GM18873 (cell line): ENCODE results near the gene RSPO3.

Experiments
- ATAC-seq: cut with Tn5 transposase; IDR thresholded peaks from one replicate; pipeline ENCODE4 v1.9.1; 2021; ENCODE audit warnings: mild to moderate bottlenecking, moderate library complexity, moderate number of reproducible peaks; ENCODE audit not compliant: unreplicated experiment, low FRiP score

RSPO3 gene

DNA sequence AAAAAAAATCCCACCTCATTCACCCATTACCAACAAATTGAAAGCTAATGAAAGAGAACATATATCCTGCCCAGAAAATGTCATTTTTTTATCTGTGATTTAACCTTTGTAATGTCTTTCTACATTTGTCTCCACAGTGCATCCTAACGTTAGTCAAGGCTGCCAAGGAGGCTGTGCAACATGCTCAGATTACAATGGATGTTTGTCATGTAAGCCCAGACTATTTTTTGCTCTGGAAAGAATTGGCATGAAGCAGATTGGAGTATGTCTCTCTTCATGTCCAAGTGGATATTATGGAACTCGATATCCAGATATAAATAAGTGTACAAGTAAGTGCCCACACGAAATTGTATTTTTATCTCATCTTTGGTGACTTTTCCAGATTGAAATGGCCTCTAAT is 30.0 kb downstream of the RSPO3 start:
- no peak for ATAC-seq

DNA sequence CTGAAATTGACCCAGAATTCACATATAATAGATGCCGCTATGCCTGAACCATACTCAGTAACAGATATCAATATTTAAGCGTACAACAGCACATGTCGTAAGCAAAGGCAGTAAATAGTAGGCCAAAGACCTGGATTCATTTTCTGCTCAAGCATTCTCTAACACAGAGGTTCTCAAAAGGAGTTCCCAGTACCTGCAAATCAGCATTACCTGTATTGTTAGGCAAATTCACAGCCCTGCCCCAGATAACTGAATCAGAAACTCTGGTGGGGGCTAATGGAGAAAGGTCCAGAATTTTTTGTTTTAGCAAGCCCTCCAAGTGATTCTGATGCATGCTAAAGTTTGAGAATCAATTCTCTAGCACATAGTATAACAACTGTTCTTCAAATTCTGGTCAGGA is 36.0 kb downstream of the RSPO3 start:
- ATAC-seq = no peak

GRCh38 chr6:127160484-127160883 is 42.0 kb downstream of the RSPO3 start:
- ATAC-seq = no peak

GRCh38 chr6:127162836-127163235 is 44.4 kb downstream of the RSPO3 start:
- ATAC-seq = no peak

- no peak for ATAC-seq
Measured at GRCh38 chr6:127164036-127164435, 45.6 kb downstream of the RSPO3 start.

GRCh38 chr6:127164565-127164964 is 46.1 kb downstream of the RSPO3 start:
- ATAC-seq = no peak

- ATAC-seq = no peak
Measured at GRCh38 chr6:127173156-127173940, 54.9 kb downstream of the RSPO3 start.

DNA sequence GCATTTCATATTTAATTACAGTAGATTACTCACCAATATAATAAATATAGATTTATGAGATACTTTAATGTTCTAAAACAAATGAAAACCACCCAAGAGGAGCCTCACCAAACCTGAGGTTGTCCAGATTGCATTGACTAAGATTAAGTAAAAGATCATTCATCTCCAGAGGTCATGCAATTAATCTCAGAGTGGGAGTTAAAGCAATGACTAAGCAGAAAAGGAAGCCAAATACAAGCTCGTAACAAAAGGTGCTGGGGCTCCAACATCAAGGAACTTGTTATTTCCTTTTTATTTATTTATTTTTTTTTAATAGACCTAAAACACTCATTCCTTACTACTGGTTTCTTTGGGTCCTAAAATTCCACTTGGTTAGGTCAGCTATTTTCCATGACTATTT is 57.7 kb downstream of the RSPO3 start:
- no peak for ATAC-seq

DNA sequence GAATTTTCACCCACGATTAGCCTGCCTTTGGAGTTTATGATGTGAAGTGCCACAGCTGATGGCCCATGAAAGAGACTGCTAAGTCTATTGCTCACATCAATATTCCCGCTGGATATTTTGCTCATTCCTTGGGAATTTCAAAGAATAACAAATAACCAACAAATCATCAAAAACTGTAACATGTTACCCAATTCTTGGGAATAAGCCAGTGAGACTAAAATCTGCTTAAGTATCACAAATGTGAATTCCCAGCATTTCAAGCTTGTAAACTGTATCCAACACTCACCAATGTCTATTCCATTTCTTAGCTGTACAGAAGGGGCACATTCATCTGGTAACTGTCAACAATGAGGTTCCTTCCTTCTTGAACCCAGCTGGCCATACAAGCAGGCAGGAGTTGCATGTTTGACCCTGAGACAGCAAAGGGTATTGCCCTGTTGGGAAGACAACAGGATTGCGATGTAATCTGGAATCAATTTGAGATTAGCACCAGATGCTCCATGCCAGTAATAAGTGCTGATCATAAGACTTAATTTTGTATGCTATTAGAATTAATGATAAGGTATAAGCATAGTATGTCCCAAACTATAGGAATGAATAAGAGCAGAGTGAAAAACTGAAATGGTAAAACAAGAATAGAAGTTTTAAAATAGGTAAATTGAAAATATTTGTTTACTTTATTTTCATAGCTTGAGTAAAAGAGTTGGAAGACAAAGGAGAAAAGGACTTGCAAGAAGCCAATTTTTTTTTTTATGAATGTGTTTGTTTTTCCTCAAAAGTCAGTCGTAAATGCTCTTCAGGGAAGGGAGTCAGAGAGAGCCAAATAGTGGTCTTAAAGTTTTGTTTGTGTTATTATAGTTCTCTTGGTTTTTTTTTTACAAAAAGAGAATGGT is 58.8 kb downstream of the RSPO3 start:
- ATAC-seq = no peak

DNA sequence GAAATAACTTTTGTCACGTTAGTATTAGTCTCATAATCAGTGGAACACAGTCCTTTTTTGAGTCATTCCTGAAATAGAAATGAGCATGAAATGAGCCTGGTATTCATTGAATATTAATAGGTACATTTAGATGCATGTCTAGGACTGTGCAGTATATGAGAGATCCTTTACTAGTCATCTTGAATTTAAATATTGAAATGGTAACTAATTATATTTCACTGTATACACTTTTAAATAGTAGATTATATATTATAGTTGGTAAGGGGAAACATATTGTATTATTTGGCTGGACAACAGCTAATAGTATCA is 59.4 kb downstream of the RSPO3 start:
- ATAC-seq = no peak

- no peak for ATAC-seq
Measured at GRCh38 chr6:127178746-127179145, 60.3 kb downstream of the RSPO3 start.

DNA sequence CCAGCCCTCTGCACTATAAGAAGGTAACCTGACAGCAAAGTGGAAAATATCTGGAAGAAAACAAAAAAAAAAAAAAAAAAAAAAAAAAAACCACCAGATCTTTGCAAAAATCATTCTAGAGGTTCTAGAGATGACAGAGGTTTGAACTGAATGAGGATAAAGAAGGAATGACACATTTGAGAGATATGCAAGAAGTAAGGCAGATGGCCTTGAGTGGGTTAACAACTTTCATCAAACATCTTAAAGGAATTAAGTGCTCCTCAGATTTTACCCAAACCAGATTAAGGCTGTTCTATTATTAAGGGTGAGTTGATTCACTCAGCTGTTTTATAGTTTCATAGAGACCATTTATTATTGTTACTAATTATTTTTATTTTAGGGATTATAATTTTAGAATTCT is 62.0 kb downstream of the RSPO3 start:
- no peak for ATAC-seq

GRCh38 chr6:127182501-127182900 is 64.0 kb downstream of the RSPO3 start:
- ATAC-seq = no peak

- no peak for ATAC-seq
Measured at GRCh38 chr6:127185437-127185995, 67.0 kb downstream of the RSPO3 start.

GRCh38 chr6:127186889-127187288 is 68.4 kb downstream of the RSPO3 start:
- no peak for ATAC-seq

- no peak for ATAC-seq
Measured at GRCh38 chr6:127188744-127189143, 70.3 kb downstream of the RSPO3 start.

DNA sequence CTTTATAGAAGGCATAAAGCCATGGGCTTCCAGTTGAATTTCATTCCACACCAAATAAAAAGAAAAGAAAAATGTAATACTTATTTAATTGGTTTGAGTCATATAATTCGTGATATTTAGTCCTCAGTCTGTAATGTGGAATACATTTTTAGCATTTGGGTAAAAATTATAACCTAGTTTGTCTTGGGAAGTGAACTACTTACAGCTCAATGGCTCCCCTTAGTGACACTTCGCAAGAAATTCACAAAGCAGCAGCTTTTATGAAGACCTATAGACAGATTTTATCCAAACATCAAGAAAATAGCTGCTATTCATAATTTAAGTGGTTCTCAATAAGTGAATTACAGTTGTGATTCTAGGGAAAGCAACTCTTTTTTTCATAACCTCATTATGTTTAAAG is 72.1 kb downstream of the RSPO3 start:
- ATAC-seq = no peak

DNA sequence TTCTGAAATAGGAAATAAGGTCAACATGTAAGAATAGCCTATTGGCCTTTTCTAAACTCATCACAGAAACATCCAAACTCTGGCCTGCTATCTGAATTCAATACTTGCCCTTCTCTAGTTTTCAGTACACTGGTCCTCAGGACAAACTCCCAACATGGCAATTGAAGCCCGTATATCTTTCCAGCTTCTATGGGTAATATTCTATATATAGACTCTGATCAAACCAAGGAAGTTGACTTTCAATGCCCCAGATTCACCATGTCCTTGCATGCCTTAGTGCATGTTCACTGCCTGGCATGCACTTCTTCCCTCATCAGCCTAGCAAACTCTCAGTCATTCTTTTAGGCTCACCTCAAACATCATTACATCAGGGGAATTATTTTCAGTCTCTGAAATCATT is 73.2 kb downstream of the RSPO3 start:
- ATAC-seq = no peak

DNA sequence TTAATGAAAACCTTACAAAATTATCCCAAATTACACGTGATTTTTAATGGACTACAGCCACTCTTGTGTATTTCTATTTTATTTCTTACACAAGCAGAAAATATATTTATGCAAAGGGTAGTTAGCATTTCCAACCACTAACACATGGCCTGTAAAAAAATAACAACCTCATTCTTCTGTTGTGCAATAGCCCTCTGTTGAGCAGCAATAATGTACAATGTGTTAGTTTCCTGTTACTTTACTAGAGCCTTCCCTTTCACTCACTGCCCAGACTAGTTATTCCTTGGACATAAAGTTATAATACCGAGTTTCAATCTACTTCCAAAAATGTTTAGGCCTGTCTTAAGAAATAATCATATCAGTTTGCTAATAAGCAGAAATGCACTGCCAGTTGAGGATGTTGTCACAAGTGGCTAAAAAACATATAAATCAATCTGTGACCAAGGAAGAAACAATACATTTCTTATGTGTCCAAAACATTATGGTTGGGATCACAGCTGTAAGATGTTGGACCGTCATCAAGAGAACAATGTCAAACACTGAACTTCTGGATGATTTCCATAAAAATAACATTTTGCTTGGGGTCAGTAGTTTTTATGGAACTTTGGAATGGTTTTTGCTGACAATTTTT is 74.6 kb downstream of the RSPO3 start:
- no peak for ATAC-seq

- ATAC-seq = no peak
Measured at GRCh38 chr6:127195833-127196232, 77.4 kb downstream of the RSPO3 start.

DNA sequence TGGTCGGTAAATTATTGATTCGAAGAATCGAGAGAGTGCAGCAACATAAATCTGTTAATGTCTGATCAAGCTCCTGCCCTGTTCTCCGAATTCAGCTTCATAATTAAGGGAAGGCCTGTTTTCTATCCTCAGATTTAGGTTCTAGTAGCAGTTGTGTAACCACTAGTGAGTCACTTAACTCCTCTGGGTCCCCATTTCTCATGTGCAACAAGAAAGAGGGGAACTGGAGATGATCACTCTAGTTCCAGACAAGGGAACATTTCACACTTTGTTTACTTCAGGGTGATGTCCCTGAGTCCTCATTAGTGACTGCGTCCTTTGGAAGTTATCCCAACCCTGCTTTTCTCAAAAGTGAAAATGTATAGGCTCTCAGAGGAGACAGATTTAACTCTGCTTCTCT is 80.1 kb downstream of the RSPO3 start:
- ATAC-seq = no peak
